ENCODE results near the gene EPHB2.

The EPHB2 gene

DNA sequence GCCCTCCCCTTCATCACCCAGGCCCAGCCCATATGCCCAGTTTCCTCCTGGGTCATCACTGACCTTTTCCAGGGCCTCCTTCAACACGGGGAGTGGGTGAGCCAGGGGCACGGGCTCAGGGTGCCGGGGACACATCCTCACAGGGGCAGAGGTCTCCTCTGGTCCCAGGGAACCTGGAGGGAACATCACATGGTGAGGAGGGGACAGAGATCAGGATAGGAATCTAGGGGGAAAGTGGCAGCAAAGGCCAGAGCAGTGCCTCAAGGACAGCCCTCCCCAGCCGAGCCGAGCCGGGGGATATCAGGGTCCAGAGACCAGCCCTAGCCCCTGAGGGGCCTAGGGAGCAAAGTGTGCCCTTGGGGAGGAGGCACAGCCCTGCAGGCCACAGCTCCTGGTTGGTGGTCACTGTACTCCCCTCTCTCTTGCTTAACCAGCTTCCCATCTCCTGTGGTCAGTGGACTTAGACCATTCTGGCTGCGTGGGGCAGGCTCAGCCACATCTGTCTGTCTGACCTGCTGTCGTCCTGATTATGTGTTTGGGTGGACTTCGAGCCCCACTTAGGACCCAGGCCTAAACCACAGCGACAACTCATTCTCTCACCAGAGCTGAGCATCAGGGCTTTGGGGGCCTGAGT lies 252.5 kb downstream of the EPHB2 start:
- DNase-seq = no peak

- DNase-seq = no peak
These were observed 255.7 kb downstream of the EPHB2 start for GRCh38 chr1:22966309-22966708.

GRCh38 chr1:22967833-22968232 lies 257.2 kb downstream of the EPHB2 start:
- DNase-seq = no peak

GRCh38 chr1:22969304-22969709 lies 258.7 kb downstream of the EPHB2 start:
- peak; percentile 96 for DNase-seq

DNA sequence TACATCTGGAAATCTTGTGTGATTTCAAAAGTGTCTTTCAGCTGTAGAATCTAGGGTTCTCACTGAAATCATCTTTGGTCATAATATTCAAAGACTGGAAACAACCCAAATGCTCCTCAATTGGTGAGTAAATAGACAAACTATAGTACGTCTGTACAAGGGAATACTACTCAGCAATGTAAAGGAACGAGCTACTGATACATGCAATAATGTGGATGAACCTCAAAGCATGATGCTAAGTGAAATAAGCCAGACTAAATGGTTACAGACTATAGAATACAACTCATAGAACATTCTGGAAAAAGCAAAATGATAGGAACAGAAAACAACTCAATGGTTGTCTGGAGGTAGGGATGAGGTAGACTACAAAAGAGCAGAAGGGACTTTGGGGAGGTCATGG lies 259.5 kb downstream of the EPHB2 start:
- no peak for DNase-seq
